Fibroblast of the aortic adventitia (primary cell): ENCODE data around the gene PRSS8. TPM values are rescaled to one million over a fixed set of nuclear protein-coding genes. Genes with fewer than 3 reads are reported as not detected.

Experiments
- DNase-seq: peaks from one replicate; pipeline ENCODE4 v3.0.0-alpha.2; 2010; ENCODE audit warnings: low read depth
- H3K4me3 ChIP-seq: 2 replicates; pipeline ENCODE4 v1.5.1; 2011; ENCODE audit warnings: low read depth, mild to moderate bottlenecking, control low read depth, low read length, moderate library complexity
- small RNA-seq: library from RNA; depleted of rRNA; stranded (forward); fragments of <200 nt; gene quantifications from one replicate; pipeline ENCODE3, GENCODE V24; 2012
- total RNA-seq: library from RNA; depleted of rRNA; stranded (reverse); fragments of >200 nt; gene quantifications from 2 replicates; pipeline ENCODE4 v1.2.3, GENCODE V29; 2012; ENCODE audit warnings: low replicate concordance
- TF ChIP-seq, protein P1 (sequence below): IDR thresholded peaks from 2 replicates; pipeline ENCODE4 v1.5.1; 2011; ENCODE audit warnings: mild to moderate bottlenecking, low read length, control low read depth, inconsistent platforms; ENCODE audit not compliant: insufficient read depth

Gene PRSS8
- total RNA-seq, 1 donor: not detected

- no peak for DNase-seq
- TF ChIP-seq, protein P1, sequence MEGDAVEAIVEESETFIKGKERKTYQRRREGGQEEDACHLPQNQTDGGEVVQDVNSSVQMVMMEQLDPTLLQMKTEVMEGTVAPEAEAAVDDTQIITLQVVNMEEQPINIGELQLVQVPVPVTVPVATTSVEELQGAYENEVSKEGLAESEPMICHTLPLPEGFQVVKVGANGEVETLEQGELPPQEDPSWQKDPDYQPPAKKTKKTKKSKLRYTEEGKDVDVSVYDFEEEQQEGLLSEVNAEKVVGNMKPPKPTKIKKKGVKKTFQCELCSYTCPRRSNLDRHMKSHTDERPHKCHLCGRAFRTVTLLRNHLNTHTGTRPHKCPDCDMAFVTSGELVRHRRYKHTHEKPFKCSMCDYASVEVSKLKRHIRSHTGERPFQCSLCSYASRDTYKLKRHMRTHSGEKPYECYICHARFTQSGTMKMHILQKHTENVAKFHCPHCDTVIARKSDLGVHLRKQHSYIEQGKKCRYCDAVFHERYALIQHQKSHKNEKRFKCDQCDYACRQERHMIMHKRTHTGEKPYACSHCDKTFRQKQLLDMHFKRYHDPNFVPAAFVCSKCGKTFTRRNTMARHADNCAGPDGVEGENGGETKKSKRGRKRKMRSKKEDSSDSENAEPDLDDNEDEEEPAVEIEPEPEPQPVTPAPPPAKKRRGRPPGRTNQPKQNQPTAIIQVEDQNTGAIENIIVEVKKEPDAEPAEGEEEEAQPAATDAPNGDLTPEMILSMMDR: no peak
Observed at GRCh38 chr16:31083981-31084380, 51.5 kb downstream of the PRSS8 start.

DNA sequence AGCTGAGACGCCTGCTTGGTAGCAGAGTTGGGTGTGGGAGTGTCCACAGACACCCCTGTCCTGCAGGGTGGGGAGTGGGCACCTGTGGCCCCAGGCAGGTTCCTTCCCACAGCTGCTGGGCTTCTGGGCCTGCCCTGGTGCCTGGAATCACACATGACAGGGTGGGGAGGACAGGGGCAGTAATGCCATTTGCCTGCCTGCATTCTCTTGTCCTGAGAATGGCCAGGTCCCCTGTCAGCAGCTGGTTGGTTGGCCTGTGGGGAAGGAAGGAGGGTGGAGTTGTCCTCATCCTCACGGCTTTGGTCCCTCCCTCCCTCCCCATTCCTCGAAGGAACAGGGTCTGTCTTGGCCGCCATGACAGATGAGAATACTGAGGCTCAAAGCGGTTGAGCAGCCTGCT, 52.0 kb downstream of the PRSS8 start:
- no peak overlapping the region for H3K4me3 ChIP-seq
- TF ChIP-seq, protein P1: no peak
- no peak for DNase-seq

More at GRCh38 chr16:31083981-31084380, 51.5 kb downstream of the PRSS8 start:
- no peak overlapping the region for H3K4me3 ChIP-seq

- TF ChIP-seq, protein P1: no peak
- DNase-seq: no peak
- H3K4me3 ChIP-seq: no peak overlapping the region
Observed at GRCh38 chr16:31083081-31083480, 52.4 kb downstream of the PRSS8 start.

GRCh38 chr16:31082368-31083045, 53.0 kb downstream of the PRSS8 start:
- DNase-seq: no peak

More at GRCh38 chr16:31082368-31083045, 53.0 kb downstream of the PRSS8 start:
- TF ChIP-seq, protein P1: no peak
- no peak overlapping the region for H3K4me3 ChIP-seq

Small RNAs within 50 kb of the gene (small RNA-seq; reads per million reads assigned to genes)
- gene AC009088.4 (not detected), gene NDUFA3P6 (not detected)

Other genes with a start within 250 kb of the PRSS8 start
- 22.3 and 45.5 TPM in 2 replicates for gene BCL7C, start 241.7 kb downstream of the PRSS8 start, total RNA-seq
- 2.5 and 3.2 TPM in 2 replicates for gene CTF1, start 239.1 kb downstream of the PRSS8 start, total RNA-seq
- gene FBXL19, start 212.2 kb downstream of the PRSS8 start, total RNA-seq: 9.8 and 16.6 TPM in 2 replicates
- gene ORAI3, start 186.7 kb downstream of the PRSS8 start, total RNA-seq: 33.0 and 35.6 TPM in 2 replicates
- gene SETD1A, start 178.0 kb downstream of the PRSS8 start, total RNA-seq: 1.6 and 5.3 TPM in 2 replicates
- gene HSD3B7, start 150.5 kb downstream of the PRSS8 start, total RNA-seq: 15.5 and 60.9 TPM in 2 replicates
- 2.1 and 2.3 TPM in 2 replicates for gene STX1B, start 125.1 kb downstream of the PRSS8 start, total RNA-seq
- gene STX4, start 102.2 kb downstream of the PRSS8 start, total RNA-seq: 24.2 and 29.7 TPM in 2 replicates
- gene ZNF668, start 61.5 kb downstream of the PRSS8 start, total RNA-seq: 4.6 and 12.3 TPM in 2 replicates
- 5.8 and 16.2 TPM in 2 replicates for gene ZNF646, start 61.3 kb downstream of the PRSS8 start, total RNA-seq
- 1.6 and 2.8 TPM in 2 replicates for gene PRSS53, start 46.8 kb downstream of the PRSS8 start, total RNA-seq
- 56.3 and 146 TPM in 2 replicates for gene VKORC1, start 40.9 kb downstream of the PRSS8 start, total RNA-seq
- gene BCKDK, start 27.3 kb downstream of the PRSS8 start, total RNA-seq: 16.9 and 39.5 TPM in 2 replicates
- 25.1 and 31.5 TPM in 2 replicates for gene KAT8, start 18.1 kb downstream of the PRSS8 start, total RNA-seq
- 1.1 and 3.8 TPM in 2 replicates for gene PRSS36, start 14.3 kb upstream of the PRSS8 start, total RNA-seq
- 41.3 and 65.3 TPM in 2 replicates for gene FUS, start 44.4 kb upstream of the PRSS8 start, total RNA-seq
- 29.3 and 126 TPM in 2 replicates for gene PYCARD, start 67.0 kb upstream of the PRSS8 start, total RNA-seq
- gene TRIM72, start 78.4 kb upstream of the PRSS8 start, total RNA-seq: not detected in 2 replicates
- gene PYDC1, start 81.4 kb upstream of the PRSS8 start, total RNA-seq: not detected in 2 replicates
- not detected in 2 replicates for gene ITGAM, start 124.2 kb upstream of the PRSS8 start, total RNA-seq
- not detected in 2 replicates for gene ITGAX, start 219.4 kb upstream of the PRSS8 start, total RNA-seq